ENCODE measurements around the gene SNN.

GRCh38 chr16:11673091-11674000, 5.1 kb downstream of the SNN start:
- TF ChIP-seq POLR2A (IDR thresholded peaks at IDR 0.05), result no peak
- TF ChIP-seq CTCF (IDR thresholded peaks at IDR 0.05), result no peak

Data from ovary (tissue), 3 donors.